Measurements from ENCODE around the gene FANCD2.

Gene FANCD2

DNA sequence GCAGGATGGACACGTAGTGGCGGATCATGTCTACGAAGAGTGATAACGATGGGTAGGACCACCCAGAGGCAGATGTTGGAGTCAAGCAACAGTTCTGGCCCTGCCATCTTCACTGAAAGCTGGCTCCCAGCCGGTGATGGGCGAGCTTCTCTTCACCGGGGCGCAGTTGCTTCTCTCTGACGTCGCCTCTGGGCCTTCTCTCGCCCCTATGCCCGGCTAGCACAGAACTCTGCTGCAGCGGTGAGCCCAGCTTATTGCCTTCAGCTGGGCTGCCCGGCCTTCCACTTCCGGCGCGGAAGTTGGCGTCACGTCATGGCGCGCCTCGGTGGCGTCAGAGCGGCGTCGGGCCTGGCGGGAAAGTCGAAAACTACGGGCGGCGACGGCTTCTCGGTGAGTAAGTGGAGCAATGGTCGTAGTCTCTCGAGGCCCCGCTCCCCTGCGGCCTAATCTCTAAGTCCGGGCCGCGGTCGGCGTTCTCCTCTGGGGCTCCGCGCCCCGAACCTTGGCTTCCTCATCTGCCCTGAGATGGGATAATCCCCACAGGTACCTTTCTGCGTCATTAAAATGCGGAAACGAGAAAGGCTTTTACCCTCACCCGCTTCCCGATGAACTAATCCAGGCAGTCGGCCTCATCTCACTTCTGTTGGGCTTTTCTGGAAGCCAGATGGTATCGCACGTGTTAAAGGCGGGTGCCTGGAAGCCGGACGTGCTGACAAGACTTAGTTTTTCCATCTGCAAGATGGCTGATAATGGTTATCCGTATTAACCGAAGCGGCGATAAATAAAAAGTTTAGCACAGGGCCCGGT is at the start of gene FANCD2:
FANCD2 (plus strand) TSS at position 354 of the 807 bp plus-strand sequence. CDS start 2,221 bp downstream, outside the sequence.
- H3K4me3 ChIP-seq = peak within 1 kb of the TSS; percentile 81 to 84
- H3K27ac ChIP-seq = peak within 1 kb of the TSS; percentile 73 to 81
- H3K4me1 ChIP-seq = peaks cover 4 to 35% (median 21%) of the 10 kb centered on the region in 4 donors
- intact Hi-C loops (cut with DNase I; ENCODE audit: low total_unique reads) = no loop called here
- peaks cover 15 to 25% (median 22%) of the 10 kb centered on the region in 3 donors for H3K36me3 ChIP-seq
- H3K27me3 ChIP-seq = no peaks in the 10 kb centered on the region
- peak; percentile 78 to 92 for DNase-seq
- TF ChIP-seq, protein P1, sequence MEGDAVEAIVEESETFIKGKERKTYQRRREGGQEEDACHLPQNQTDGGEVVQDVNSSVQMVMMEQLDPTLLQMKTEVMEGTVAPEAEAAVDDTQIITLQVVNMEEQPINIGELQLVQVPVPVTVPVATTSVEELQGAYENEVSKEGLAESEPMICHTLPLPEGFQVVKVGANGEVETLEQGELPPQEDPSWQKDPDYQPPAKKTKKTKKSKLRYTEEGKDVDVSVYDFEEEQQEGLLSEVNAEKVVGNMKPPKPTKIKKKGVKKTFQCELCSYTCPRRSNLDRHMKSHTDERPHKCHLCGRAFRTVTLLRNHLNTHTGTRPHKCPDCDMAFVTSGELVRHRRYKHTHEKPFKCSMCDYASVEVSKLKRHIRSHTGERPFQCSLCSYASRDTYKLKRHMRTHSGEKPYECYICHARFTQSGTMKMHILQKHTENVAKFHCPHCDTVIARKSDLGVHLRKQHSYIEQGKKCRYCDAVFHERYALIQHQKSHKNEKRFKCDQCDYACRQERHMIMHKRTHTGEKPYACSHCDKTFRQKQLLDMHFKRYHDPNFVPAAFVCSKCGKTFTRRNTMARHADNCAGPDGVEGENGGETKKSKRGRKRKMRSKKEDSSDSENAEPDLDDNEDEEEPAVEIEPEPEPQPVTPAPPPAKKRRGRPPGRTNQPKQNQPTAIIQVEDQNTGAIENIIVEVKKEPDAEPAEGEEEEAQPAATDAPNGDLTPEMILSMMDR (IDR thresholded peaks at IDR 0.05) = peak; percentile 4 to 7
- H3K9me3 ChIP-seq = no peaks in the 10 kb centered on the region

DNA sequence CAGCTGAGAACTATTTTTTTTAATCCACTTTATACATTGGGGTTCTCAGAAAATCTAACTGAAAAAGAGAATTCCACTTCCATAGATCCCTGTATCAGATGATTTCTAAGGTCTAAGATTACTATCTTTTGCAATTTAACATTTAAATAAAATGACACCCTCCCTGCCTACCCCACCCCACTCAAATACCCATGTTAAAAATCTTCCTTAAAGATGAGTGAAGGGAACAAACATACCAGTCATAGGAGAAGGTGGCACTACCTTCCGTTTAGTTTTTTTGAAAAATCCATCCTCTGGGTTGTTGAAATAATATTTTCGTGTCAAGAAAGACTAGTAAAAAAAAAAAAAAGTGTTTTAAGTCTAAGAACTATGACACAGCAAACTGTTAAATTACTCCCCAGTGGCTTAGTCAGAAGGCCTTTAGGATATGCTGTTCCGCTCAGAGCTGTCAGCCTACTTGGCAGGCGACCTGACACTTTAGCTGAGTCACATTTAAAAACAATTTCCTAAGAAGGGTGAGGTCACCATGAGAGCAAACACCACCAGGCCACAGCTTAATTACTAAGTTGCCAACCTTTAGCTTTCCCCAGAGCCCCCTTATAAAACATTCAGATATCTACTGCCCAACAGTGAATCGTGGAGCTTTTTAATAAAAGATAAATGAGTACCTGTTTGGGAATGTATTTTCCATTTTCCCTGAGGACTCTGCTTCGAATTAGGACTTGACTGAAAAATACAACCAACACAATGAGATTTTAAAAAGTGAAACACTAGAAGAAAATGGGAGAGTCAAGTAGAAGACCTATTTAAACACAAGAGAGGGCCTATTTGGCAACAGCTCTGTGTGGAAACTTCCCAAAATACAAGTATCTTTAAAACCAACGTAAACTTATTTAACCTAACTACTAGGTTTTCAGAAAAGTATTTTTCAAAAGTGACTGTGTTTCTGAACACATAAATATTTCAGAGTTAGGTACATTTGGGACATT is 49.2 kb upstream of the FANCD2 start:
- H3K27me3 ChIP-seq = no peaks in the 10 kb centered on the region
- no peaks in the 10 kb centered on the region for H3K9me3 ChIP-seq
- no peak overlapping the region for H3K4me3 ChIP-seq
- TF ChIP-seq, protein P1 (IDR thresholded peaks at IDR 0.05) = no peak
- peak overlapping the region; percentile 77 to 79 for H3K27ac ChIP-seq
- intact Hi-C loops (cut with DNase I; ENCODE audit: low total_unique reads) = loop anchor here (2.0 kb wide), 1 partner anchor 28 kb away; no protein-coding TSS in a partner anchor
- H3K36me3 ChIP-seq = peaks cover 26 to 46% (median 29%) of the 10 kb centered on the region in 3 donors
- DNase-seq = peak; percentile 88 to 92
- peaks cover 0 to 28% (median 14%) of the 10 kb centered on the region in 4 donors for H3K4me1 ChIP-seq

DNA sequence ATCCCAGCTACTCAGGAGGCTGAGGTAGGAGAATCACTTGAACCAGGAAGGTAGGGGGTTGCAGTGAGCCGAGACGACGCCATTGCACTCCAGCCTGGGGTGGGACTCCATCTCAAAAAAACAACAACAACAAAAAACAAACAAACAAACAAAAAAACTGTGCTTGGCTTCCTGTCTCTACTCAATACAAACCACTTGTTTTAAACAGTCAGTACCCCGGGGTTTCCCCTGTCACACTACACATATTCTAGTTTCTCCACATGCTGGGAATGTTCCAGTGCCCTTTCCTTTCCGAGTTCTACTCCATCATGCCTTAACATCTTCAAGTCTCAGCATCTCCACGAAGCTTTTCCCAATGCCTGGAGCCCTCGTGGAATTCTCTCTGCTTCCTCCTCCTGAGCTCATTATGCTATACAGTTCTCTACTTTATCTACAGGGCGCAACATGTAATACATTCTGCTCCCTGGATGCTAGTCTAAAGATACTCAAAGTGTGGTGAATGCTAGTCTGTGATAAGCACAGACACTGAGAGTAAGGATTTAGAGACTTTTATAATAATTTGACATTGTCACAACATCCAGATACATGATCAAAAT is 47.4 kb upstream of the FANCD2 start:
- no peak for DNase-seq
- H3K27ac ChIP-seq = peak overlapping the region; percentile 77 to 79
- peaks cover 0 to 41% (median 18%) of the 10 kb centered on the region in 4 donors for H3K4me1 ChIP-seq
- peaks cover 8 to 35% (median 14%) of the 10 kb centered on the region in 3 donors for H3K36me3 ChIP-seq
- TF ChIP-seq, protein P1 (IDR thresholded peaks at IDR 0.05) = no peak
- intact Hi-C loops (cut with DNase I; ENCODE audit: low total_unique reads) = no loop called here
- H3K9me3 ChIP-seq = no peaks in the 10 kb centered on the region
- no peak overlapping the region for H3K4me3 ChIP-seq
- H3K27me3 ChIP-seq = no peaks in the 10 kb centered on the region

DNA sequence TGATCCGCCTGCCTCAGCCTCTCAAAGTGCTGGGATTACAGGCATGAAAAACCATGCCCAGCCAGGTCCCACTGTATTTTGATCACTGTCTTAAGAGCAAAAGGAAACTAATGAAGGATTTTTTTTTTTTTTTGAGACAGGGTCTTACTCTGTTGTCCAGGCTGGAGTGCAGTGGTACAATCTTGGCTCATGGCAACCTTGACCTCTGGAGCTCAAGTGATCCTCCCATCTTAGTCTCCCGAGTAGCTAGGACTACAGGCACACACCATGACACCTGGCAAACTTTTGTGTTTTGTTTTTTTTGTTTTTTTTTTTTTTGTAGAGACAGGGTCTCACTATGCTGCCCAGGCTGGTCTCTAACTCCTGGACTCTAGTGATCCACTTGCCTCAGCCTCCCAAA is 46.0 kb upstream of the FANCD2 start:
- H3K27ac ChIP-seq = no peak overlapping the region

More for the DNA sequence above, 46.0 kb upstream of the FANCD2 start:
- DNase-seq = no peak
- Histone ChIP-seq H3K27me3 (no peaks in the 10 kb centered on the region), H3K4me1 (peaks cover 0 to 55% (median 21%) of the 10 kb centered on the region in 4 donors), H3K9me3 (no peaks in the 10 kb centered on the region), H3K4me3 (no peak overlapping the region), H3K36me3 (peaks cover 8 to 27% (median 13%) of the 10 kb centered on the region in 3 donors)
- TF ChIP-seq, protein P1 (IDR thresholded peaks at IDR 0.05) = no peak
- intact Hi-C loops (cut with DNase I; ENCODE audit: low total_unique reads) = loop anchor here (5.0 kb wide), 1 partner anchor 42 kb away; no protein-coding TSS in a partner anchor
